GM19468 (cell line): ENCODE measurements around the gene UNC13A.

ENCODE experiments used
- ATAC-seq: cut with Tn5 transposase; IDR thresholded peaks from one replicate; pipeline ENCODE4 v1.9.1; 2021; ENCODE audit warnings: mild to moderate bottlenecking, moderate library complexity, moderate number of reproducible peaks; ENCODE audit not compliant: unreplicated experiment; ENCODE audit errors: extremely low read depth

Gene UNC13A

DNA sequence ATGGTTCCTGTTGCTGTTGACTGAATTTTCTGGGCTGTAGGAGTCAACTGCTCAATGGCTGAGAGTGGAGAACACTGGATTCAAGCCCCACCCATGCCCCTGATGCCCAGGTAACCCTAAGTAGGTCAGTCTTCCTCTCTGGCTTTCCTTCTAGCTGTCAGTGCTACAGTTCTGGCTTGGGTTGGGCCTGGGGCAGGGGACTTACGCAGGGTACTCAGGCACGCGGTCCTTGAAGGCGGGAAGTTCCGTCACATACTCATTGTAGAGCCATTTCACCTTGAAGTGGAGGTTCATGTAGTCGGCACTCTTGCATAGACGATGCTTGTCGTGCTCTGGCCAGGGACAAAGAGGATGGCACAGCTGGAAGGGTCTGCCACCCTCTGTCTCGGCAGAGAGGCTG is 55.6 kb downstream of the UNC13A start:
- no peak for ATAC-seq

DNA sequence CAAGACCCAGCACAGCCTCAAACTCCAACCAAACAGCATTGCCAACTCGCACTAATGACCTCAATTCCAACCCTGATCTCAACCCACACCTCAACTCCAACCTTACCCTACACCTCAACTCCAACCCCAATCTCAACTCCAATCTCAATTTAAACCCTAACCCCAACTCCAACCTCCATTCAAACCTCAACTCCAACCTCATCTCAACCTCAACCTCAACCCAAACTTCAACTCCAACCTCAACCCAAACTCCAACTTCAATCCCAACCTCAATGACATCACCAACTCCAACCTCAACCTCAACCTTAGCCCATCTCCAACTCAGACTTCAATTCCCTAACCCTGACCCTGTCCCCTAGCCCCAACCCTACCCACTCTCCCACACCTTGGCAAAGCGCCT is 58.4 kb downstream of the UNC13A start:
- ATAC-seq, result no peak

DNA sequence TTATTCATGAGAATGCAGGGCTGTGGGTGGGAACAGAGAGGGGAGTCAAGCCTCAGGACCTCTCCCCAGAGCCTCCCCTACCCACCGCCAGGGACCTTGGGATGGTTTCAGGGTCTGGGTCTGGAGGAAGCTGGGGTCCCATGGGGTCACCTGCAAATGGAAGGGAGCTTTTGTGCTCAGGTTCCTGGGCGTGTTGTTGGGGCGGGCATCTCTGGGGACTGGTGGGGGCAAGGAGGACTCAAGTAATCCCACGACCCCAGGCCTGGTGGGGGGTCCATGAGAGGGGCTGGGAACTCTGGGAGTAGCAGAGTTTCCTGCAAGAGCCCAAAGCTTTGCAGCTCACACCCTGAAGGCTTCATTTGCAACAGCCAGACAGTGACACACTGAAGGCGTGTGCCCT is 60.2 kb downstream of the UNC13A start:
- ATAC-seq, result no peak

DNA sequence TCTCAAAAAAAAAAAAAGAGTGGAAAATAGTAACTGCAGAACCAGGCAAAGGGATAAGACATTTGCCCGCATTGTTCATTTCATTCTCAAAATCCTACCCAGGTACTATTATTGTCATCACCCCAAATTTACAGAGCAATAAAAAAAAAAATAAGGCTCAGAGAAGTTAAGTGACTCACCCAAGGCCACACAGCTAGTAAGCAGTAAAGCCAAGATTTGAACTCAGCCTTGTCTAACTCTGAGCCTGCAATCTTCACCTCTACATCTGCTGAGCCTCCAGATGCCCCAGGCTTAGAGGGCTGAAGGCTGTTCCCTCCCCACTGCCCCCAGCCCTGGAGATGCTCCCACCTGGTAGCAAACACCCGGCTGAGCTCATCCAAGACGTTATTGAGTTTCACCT is 61.0 kb downstream of the UNC13A start:
- ATAC-seq, result no peak

DNA sequence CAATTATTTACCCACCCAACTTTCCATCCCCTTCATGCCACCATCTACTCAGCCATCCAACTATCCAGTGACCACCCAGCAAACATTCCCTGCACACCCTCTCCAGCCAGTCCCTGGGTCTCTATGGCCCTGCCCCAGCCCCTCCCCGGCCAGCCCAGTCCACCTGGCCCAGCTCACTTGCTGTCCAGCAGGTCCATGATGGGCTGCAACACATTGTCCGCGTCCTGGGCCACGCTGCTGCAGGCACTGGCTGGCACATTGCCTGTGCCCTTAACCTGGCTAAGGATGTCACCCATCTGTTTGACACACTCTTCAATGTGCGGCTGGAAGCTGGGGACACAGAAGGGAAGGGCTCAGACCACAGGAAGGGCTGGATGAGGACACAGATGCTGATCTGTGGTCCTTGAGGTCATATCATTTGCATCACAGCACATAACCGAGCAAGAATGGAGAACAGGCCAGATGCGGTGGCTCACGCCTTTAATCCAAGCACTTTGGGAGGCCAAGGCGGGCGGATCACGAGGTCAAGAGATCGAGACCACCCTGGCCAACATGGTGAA is 61.6 kb downstream of the UNC13A start:
- ATAC-seq, result no peak

DNA sequence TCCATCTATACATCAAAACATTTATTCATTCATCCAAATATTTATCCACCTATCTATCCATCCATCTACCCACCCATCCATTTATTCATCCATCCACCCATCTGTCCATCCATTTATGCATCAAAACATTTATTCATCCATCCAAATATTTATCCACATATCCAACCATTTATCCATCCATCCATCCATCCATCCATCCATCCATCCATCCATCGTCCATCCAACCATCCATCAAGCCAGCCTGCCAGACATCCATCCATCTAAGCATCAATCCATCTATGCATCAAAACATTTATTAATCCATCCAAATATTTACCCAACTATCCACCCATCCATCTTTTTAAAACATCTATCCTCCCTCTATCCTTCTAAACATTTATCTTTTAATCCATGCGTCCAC is 62.2 kb downstream of the UNC13A start:
- ATAC-seq, result no peak

DNA sequence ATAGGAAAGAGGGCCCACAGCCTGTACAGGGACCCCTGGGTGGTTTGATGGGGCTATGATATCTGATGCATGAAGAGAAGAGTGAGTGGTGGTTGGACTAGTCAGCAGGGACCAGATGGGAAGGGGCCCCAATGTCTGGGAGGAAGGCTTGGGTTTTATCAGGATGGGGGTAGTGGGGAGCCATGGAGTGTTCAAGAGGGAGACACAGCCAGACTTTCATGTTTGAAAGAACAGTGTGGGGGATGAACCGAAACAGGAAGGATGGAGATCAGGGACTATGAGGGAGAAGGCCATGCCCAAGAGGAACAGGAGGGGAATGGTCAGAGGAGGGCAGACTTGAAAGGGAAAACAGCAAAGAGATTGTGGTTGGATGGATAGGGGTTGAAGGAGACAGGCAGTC is 63.1 kb downstream of the UNC13A start:
- no peak for ATAC-seq

DNA sequence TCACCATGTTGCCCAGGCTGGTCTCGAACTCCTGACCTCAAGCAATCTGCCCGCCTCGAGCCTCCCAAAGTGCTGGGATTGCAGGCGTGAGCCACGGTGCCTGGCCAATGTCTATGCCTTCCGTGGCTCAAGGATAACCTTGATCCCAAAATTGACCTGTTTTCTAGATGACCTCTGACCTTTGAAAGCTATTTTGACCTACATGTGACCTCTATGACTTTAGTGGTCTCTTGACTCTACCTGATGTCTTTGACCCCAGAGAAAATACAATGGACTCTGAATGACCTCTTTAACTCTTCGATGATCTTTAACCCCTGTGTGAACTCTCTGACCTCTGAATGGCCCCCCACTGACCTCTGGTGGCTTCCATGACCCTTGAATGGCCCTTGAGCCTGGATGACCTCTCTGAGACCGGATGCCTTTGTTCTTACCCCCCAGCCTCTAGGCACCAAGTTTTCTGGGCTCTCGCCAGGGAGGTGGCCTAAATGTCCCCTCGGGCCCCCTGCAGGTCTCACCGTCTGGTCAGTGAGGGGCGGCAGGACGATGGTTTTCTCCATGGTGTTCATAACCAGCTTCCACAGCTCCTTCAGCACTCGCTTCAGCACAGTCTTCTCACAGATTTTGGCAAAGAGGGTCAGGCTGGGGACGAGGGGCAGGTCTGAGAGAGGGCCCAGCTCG is 63.7 kb downstream of the UNC13A start:
- no peak for ATAC-seq

DNA sequence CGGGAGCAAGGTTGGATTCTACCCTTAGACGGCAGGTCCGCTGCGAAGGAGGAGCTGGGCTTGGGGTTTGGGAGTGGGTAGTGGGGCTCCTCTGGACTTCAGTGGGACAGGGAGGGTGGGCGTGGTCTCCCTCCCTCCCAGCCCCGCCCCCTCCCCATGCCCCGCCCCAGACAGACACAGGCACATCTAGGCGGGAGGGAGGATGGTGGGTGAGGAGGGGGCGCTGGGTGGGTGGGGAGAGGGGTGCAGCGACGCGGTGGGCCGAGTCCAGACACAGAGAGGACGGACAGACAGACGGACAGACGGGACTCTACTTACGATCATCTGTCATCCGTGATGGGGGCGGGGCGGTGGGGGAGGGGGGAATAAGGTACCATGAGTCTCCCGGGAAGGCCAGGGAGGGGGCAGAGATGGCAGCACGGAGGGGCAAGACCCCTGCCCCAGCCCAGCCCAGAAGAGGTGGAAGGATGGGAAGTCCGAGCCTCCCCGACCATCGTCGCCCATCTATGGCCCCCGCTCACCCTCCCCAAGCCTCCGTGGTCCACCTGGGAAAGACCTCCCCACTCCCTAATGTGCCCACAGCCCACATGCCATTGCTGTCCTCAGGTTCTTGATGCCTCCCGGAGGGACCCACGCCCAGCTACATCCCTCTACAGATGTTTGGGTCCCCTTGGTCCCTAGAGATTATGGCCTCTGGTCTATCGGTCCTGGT is 64.8 kb downstream of the UNC13A start:
- no peak for ATAC-seq

DNA sequence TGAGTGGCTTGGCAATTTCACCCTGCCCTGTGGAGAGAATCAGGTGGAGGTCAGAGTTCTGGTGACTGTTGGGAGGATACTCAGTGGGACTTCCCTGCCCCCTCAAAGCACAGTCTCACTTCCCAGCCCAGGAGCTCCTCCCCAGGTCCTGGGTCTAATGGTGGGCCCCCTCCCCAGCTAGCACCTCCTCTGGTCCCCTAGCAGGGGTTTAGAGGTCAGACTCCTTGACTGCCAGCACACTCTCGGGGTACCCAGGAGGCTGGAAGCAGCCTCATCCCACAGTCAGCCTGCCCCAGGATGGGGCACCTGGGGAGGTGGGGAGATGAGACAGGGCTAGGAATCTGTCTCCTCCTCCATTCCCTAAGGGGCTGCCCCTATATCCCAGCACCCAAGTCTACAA is 67.5 kb downstream of the UNC13A start:
- no peak for ATAC-seq

DNA sequence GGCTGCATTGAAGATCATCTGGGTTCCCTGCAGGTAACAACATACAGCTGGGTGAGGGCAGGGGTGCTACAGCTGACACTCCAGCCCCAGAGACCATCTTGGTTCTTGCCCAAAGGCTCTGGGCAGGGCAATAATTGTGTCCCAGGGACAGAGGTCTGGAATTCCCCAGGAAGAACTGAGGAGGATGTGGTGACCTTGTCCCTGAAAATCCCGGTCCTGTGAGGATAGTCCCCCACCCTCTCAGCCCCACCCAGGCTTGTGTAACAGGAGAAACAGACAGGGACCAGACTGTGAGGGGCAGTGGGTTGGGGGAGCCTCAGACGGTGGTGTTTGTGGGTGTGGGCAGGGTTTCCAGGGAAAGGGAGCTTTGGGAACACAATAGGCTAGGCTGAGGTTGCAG is 69.2 kb downstream of the UNC13A start:
- no peak for ATAC-seq

DNA sequence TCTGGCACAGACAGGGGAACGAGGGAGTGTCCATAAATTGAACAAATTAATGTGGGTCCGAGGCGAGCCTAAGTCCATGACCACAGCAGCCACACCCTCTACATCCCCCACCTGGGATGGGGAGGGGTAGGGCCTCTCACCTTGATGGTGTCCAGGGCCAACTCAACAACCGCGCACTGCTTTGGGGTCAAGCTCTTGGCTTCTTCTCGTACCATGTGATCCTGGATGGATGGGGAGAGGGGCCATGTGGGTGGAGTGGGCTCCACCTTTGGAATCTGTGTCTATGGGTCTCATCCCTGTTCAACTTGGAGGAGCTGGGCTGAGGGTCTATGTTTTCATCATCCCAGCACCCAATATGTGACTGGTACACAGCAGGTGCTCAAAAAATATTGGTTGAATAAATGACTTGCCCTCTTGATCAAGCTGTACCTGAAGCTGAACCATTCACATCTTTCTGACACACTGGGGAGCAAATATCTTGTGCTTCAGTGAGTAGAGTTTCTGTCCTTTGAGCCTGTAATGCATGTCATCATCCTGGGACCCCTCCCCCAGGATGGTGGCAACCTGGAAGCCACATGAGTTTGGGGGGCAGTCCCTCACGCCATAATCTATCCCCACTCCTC is 69.8 kb downstream of the UNC13A start:
- no peak for ATAC-seq

DNA sequence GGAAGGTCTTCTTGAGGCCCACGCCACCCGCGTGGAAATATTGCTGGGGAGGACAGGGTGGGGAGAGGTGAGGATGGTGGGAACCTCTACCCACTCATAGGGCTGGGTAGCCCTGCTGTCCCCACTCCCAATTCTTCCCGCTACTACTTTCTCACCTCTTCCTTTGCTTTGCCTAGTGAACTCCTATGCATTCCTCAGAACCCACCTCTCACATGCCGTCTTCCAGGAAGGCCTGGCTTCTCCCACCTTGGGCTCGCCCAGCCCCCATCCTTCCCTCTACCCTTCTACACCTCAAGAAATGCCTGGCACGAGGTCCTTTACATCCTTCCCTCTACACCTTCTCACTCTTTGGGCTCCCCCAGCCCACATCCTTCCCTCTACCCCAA is 70.4 kb downstream of the UNC13A start:
- no peak for ATAC-seq

DNA sequence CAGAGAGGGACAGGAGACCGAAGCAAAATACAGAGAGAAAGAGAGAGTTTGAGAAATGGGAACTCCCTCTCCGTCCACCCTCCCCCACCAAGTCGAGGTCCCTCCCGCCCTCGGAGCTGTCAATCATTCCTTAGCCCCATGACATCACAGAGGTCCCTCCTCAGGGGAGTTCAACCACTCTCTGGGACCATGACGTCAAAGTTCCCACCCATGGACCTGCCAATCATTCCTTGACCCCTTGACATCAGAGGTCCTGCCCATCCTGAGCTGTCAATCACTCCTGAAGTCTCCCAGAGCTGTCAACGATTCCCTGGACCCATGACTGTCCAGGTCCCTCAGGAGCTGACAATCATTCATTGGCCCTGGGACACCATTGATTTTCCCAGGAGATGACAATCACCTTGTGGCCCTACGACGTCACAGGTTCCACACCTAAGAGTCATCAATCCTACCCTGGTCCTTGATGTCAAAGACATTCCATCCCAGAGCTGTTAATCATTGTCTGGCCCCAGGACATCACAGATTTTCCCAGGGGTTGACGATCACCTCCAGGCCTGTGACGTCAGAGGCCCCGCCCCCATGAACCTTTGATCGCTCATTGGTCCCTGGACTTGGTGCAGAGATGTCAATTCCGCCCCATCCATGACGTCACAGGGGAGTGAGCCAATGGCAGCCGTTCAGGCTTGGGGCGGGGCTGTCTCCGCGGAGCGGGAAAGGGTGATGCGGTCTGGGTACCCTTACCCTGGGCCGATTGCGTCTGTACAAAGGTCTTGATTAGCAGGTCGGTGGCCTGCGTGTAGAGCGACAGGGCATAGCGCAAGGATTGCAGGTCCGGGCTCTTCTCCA is 71.0 kb downstream of the UNC13A start:
- ATAC-seq, result no peak

DNA sequence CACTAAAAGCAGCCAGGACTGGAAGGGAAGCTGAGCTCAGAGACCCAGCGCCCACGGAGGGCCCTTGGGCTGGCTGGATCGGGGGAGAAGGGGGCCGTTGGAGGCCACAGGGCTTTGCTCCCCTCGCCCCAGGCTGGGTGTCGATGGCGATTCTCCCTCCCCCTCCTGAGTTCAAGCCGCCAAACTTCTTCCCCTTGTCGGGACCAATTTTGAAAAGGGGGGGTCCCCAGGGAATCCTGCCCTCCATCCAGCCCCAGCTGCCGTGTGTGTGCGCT is 71.5 kb downstream of the UNC13A start:
- no peak for ATAC-seq

DNA sequence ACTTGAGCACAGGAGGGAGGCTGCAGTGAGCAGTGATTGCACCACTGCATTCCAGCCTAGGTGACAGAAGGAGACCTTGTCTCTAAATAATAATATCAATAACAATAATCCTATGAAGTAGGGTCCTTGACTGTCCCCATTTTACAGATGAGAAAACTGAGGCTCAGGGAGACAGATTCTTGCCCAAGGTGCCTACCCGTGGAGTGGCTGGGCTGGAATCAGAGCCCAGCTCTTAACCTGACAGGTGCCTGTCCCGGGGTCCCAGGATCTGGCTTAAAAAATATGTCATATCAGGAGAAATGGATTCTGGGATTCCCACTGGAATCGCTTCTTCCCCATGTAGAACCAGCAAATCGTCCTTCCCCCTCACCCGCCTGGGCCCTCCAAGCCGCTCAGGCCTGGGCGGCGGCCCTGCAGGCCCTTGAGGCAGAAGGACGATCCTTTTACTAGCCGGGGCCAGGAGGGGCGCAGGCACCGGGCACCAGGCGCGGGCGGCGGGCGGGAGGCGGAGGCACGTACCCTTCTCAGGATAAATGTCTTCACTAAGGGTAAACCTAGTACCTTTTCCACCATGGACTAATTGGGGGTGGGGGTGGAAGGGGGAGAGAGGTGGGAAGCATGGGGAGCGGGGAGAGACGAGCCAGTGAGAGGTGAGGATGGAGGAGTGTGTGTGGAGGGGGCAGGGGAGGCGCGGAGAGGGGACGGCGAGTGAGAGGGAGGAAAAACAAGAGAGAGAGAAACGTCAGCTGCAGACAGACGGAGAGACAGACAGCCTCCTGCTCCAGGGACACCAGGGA is 72.1 kb downstream of the UNC13A start:
- ATAC-seq, result no peak

DNA sequence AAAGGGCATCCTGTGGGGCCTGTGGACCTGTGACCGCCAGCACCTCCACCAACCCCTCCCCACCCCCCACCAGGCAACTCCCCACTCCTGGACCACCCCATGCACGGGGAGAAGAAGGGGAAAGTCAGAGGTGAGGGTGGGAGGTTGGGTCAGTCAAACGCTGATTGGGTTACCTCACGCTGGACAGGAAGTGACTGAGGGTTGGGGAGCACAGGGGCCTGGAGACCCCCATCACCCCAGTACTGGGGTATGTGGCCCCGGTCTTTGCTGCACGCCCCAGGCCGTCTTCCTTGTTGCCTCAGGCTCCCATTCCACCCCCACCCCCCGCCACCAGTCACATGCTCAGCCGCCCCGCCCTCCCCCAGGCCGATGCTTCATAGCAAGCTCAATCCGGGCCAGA is 73.7 kb downstream of the UNC13A start:
- ATAC-seq, result no peak

DNA sequence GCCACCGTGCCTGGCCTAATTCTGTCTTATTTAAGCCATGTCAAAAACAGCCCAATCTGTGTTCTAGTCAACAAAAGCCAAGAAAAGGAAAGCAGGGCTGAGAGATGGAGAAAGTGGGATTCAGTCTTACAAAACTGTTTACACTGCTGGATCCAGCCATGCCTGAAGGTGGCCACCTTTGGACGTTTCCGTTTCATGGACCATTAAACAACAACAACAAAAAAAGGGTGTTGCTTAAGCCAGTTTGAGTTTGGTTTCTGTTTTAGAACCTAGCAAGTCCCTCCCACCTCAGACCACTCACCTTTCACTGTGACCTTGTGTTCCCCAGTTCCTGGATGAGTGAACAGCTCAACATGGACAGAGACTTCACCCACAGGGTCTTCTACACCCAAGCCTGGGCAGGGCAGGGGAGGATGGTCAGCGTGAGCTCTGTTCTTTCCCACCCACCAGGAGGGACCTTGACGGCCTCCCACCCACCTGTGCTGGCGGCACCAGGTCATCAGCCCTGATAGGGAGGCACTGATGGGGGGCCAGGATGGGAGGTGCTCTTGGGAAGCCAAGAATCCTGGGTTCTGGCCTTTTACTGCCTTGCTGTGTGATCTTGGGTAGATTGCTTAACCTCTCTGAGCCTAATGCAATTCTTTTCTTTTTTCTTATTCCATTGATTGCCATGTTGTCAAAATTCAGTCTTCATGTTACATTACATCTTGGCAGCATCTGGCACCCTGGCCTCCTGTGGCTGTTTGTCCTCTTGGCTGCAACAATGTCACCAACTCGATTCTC is 76.5 kb downstream of the UNC13A start:
- no peak for ATAC-seq

DNA sequence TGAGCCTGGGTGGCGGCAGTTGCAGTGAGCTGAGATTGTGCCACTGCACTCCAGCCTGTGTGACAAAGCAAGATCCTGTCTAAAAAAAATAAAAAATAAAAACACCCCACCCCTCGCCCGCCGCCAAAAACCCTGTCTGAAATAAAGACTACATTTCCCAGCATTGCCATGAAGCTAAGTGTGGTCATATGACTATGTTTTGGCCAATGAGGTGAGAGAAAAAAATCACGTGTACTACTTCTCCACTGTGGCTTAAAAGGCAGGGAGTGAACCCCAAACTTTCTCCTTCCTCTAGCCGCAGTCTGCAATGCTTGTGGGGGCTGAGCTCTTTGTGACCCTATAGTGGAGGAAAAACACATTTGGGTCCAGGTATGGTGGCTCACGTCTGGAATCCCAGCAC is 77.8 kb downstream of the UNC13A start:
- ATAC-seq, result no peak
